CD4-positive, alpha-beta T cell treated with Interleukin-17A for 4 hours (primary cell): ENCODE data around the gene CEP85L.
A peak's percentile ranks its signal among the peaks of the same experiment; 100 is the strongest.

Experiments
- DNase-seq: peaks from one replicate; pipeline ENCODE4 v3.0.0-alpha.2; 2020; ENCODE audit warnings: mixed read lengths

CEP85L gene

DNA sequence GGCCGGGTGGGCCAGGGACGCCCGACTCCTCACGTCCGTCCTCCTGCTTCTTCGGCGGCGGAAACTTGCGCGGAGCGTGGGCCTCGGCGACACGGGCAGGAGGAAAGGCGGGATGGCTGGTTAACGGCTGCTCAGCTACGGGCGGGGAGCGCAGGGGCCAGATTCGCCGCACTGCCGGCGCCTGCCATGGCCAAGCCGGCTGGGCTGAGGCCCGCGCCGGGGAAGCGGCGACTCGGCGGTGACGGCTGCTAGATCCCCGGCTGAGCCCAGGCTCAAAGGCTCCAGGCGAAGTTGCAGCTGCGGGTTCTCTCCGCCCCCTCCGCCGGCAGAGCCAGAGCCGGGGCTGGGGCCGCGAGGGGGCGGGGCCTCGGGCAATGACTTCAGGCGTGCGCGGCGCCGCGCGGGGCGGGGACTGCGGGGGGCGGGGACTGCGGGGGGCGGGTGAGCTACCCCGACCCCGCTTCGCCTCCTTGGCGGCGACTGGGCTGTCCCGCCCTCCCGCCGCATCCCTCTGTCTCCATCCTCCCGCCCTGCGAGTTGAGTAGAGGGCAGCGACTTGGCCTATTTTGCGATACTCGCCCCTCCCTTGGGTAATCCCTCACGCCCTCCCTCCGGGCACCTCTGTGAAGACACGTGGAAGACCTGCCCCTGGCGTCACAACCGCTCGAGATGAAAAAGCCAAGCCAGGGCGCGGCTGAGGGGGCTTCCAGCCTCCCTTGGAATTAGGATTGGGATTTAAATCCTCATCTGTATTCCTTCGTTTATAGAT, at the start of gene CEP85L:
Gene CEP85L (minus strand): TSS at position 310 of the 769 bp plus-strand sequence. CDS start 322 bp downstream, outside the sequence.
- peak; percentile 96 for DNase-seq

DNA sequence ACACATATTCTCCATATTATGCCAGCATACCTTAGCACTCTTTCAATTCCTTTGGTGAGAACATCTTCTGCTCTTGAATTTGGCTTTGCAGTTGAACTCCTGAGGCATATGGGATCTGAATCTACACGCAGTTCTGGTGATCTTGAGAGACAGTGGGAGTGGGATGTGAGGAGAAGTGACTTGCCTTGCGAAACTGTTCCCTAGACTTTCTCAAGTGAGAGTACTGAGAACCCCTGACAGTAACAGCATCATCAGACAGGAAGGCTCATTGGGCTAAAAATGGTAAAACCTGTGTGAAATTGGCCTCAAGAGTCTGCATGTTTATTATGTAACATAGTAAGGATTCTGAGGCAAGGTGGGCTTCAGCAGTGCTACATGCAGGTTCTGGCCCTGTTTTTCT, 49.1 kb upstream of the CEP85L start:
- DNase-seq: no peak

DNA sequence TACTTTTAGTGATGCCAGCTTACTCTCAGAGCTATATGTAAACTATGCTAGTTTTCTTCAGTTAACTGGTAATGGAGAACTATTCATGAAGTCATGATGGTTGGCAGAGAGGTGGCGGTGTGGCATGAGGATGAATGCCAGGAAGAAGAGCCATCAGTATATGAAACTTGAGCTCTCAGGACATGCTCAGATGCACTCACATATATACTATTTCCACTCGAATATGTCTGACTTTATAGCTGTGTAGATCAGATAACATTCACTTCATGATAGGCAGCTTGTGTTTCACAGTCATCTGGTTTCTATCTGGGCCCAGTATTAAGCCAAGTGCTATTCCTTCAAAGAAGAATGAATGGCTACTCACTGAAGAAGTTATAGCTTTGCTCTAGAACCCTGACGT, 46.2 kb upstream of the CEP85L start:
- DNase-seq: peak; percentile 36

DNA sequence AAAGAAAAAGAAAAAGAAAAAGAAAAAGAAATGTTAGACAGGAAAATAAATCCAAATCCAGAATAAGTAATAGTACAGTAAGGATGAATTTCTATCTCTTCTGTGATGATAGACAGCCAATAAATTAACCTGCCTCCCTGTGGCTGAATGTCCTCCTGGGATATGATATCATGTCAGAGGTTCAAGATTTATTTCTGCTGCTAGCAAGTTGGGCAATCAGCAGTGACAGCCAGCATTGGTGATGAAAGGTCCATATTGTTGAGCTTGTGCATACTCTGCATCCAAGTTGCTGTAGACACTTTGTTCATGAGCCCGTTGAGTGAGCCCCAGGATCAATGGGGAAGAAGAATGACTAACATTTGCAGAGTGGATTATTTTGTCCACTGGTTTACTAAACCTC, 44.9 kb upstream of the CEP85L start:
- DNase-seq: no peak

DNA sequence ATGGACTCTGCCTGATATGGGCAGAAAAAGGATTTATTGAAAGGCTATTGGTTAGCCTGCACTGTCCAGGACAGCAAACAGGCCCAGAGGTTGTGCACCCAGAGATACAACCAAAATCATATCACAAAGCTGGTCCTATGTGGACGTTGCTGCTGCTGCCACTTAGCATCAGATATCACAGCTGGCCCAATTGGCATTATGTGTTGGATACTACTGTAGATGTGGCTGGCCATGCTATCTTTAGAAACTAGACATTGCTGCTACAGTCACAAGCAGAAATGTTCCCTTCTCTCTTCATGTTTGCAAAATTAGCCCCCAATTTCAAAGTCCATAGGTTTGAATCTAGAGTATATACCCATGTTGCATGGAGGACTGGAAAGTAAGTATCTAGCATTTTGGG, 42.2 kb upstream of the CEP85L start:
- no peak for DNase-seq

DNA sequence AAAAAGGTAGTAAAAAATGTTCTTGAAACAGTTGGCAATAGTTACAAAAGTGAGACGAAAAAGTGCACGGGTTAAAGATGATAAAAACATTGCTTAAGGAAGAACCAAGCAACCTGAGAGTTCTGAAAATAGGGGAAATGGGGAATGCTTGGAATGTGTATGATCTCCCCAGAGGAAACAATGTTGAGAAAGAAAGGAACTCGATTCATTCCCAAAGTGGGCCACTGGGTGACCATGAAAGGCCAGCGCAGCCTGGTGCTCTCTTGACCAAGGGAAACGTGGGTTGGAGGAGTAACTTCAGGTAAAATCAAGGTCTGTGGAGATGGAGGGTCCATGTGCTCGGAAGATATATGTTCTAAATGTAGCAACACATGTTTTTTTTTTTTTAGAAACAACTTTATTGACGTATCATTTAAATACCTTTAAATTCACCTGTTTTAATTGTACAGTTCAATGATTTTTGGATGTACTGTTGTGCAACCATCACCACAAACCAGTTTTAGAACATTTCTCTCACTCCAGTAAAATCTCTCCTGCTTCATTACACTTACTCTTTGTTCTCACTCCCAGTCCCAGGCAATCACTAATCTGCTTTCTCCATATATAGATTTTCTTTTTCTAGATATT, 34.5 kb upstream of the CEP85L start:
- DNase-seq: no peak

DNA sequence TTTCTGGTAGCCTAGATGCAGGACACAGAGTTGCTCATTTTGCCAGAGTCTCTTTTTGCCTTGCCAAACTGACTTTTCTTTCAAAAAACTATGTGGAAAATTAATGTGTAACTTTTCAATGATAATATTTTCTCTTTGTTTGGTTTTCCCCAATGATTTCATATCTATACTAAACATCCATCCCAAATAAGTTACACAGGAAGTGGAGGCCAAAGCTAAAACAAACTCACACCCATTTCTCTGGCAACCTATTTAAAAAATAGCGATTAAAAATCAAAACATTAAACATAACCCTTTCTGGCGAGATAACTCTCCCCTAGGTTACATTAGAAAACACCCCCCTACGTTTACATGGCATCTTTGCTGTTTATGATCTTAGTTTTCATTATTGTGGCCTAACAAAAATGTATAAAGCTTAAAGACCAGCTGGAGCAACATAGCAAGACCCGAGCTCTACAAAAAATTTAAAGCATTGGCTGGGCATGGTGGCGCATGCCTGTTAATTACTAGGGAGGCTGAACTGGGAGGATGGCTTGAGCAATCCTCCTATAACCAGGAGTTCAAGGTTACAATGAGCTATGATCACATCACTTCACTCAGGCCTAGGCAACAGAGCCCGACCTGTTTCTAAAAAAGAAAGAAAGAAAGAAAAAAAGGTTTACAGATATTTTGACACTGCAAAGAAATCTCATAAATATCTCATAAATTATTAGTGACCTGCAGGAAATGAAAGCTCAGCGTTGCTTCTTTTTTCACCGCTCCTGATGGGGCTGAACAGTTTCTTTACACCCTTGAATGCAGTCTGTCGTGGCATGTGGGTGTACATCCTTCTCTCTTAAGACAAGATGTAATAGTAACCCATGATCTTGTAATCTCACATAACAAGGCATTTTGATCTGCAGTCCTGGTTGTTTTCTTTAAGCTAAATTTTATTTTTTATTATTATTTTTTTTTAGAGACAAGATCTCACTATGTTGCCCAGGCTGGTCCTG, 32.8 kb upstream of the CEP85L start:
- no peak for DNase-seq

DNA sequence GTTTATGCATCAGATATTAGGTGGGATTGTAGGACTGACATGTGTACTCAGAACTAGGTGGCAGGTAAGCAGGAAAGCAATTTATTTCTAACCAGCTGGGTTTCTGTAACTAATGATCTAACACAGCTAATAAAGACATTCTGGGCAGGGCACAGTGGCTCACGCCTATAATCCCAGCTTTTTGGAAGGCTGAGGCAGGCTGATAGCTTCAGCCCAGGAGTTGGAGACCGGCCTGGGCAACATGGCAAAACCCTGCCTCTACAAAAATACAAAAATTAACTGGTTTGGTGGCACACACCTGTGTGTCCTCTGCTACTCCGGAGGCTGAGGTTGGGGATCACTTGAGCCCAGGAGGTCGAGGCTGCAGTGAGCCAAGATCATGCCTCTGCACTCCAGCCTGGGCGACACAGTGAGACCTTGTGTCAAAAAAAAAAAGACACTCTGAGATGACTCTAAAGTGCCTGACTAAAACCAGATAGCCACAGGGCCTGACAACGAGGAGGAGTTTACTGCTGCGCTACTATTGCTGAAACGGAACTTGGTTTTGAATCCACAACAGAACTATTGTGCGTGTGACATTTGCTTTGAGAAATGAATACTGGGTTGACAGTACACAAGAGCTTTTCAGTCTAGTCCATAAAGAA, 29.2 kb upstream of the CEP85L start:
- DNase-seq: peak; percentile 15

DNA sequence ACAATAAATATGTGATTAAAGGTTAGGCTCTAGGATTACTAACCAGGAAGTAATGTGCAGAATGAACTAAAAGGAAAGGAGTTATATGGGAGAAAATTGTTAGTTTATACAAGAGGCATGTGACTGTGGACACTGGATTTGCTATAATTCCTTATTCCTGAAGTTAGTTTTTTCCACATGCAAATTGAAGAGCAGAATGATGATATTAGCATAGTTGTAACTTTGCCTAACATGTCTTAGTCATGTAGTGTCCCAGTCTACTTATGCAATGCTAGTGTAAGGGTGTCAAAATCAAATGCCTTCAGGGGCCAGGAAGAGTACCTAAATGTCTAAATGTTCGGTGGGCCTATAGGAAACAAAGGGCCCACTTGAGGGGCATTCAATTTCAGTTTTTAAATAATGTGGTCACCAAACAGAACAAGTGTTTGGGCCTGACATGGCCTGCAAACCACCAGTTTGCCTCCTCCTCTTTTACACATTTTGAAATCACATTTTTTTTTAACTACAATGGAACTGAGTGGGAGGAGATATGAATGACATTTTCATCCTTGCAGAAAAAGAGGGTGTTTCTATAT, 28.0 kb upstream of the CEP85L start:
- no peak for DNase-seq

DNA sequence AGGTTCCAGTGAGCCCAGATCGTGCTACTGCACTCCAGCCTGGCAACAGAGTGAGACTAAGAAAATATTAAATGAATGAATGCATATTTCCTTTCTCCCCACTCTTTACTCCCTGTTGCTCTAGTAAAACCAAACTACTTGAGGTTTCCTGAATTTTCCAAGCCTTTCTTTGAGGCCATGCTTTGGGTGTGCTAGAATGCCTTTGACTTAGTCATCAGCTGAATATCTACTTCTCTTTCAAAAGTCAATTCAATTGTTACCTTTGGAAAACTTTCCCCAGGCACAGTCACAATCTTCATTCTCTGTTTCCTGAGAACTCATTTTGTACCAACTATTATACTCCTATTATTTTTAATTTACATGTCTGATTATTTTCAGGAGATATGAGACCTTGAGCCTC, 27.5 kb upstream of the CEP85L start:
- no peak for DNase-seq

DNA sequence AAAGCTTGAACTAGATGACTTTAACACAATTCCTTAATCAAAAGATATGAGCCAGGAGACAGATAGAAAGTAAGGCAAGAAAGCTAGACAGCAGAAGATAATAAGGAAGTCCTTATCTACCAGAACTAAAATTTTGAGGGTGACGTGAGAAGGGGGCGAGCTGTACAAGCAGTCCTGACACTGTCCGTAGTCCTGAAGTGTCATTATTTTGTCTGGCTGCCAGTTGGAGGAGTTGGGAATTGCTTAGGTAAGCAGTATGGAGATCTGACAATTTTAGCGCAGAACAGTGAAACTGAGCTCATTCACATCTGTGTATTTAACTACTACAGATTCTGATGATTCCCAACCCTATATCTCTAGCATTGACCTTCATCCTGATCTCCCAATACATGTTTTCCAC, 25.8 kb upstream of the CEP85L start:
- no peak for DNase-seq

DNA sequence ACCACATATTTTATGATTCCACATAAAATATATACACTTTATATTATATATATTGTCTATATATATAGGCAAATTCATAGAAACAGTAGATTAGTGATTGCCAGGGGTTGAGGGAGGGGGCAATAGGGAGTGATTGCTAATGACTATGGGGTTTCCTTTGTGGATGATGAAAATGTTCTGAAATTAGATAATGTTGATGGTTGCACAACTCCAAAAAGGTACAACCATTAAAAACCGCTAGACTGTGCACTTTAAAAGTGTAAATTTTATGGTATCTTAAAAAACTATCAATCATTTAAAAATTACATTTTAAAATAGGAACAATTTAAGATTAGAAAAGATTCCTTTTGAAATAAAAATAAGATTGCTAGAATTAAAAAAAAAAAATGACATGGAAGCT, 23.8 kb upstream of the CEP85L start:
- no peak for DNase-seq

DNA sequence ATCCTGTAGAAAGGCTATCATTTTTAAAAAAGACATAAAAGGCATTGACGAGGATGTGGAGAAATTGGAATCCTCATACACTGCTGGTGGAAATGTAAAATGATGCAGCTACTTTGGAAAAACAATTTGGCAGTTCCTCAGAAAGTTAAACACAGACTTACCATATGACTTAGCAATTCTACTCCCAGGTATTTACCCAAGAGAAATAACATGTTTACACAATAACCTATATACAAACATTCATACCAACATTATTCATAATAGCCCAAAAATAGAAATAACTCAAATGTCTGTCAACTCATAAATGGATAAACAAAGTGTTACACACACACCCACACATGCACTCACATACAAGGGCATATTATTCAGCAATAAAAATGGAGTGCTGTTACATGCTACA, 23.4 kb upstream of the CEP85L start:
- DNase-seq: no peak

DNA sequence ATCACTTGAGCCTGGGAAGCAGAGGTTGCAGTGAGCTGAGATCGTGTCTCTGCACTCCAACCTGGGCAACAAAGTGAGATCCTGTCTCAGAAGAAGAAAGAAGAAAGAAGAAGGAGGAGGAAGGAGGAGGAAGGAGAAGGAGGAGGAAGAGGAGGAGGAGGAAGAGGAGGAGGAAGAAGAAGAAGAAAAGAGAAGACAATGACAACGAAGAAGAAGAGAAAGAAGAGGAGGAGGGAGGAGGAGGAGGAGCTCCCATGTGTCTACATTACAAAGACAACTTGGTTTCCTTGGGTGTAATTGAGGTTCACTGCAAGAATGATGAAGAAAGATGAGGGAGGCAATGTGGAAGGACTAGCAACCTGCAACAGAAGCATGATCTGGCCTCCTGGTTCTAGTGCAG, 21.3 kb upstream of the CEP85L start:
- DNase-seq: no peak

DNA sequence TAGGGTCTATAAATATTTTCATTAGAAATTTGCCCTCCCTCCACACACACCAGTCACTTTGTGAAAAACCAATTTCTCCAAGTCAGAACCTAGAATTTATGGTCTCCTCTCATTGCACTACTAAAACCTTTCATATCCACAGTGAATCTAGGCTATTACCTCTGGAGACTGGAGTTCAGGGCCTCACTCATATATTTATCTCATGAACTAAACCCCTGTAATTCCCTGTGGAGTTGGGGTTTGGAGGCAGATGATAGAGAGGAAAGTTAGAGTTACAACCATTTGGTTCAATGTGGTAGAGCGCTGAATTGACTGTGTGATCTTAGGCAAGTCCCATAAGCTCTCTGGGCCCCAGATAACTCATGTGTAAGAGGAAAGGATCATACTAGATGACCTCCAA, 18.2 kb upstream of the CEP85L start:
- no peak for DNase-seq

DNA sequence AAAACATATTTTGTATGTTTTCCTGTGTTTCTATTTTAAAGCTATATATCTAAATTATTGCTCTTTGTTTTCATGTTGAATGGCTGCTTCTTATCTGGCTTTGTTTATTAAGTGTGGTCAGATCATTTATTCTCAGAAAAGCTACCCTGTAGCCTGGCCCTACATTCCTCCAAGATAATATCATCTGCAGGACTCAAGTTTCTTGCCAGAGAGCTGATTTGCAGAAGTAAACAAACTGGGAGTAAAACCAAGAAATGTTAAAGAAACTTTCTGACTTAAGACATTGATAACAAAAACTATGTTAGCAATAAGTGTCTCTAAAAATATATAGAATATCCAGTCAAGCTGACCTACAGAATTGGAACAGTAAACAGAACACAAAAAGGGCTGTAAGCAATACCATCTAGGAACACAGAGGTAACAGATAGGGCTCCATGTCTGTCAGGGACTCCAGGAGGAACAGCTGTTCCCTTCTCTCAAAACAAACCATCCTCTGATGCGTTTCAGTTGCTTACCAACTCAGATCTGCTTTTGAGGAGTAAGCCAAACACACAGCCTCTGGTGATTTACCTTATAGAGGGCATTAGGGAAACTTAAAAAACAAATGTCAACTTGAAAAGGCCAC, 17.5 kb upstream of the CEP85L start:
- DNase-seq: no peak

DNA sequence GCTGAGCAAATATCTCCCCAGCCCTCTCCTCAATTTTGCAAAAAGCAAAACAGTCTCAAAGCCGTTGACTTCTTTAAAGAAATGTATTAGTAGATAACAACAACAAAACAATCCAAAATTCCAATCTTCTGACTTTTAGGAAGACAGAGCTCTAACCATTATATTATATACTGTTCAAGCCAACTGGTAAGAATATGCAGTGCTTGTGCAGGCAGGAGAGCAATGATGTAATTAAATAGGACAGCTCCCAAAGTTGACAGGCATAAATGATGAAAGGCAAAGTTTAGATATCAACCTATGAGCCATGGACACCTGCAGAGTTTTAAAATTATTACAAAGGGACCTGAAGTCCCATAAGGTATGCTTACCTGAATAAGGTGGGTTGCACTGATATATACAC, 16.6 kb upstream of the CEP85L start:
- no peak for DNase-seq

DNA sequence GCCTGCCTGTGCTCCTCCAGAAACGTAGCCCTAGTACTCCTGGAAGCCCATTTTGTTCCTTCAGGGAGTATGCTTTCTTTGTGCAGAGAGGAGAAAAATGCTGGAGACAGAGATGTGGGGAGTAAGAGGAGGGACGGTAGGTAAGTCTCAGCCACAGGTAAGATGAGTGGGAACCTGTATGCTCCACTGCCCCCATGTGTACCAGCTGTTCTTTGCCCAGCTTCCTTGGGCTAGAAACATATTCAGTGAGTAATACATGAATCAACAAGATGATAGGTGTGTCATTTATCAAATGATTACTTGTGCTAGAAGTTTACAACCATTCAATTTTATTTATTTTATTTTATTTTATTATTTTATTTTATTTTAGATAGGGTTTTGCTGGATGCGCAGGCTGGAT, 13.6 kb upstream of the CEP85L start:
- peak; percentile 57 for DNase-seq

DNA sequence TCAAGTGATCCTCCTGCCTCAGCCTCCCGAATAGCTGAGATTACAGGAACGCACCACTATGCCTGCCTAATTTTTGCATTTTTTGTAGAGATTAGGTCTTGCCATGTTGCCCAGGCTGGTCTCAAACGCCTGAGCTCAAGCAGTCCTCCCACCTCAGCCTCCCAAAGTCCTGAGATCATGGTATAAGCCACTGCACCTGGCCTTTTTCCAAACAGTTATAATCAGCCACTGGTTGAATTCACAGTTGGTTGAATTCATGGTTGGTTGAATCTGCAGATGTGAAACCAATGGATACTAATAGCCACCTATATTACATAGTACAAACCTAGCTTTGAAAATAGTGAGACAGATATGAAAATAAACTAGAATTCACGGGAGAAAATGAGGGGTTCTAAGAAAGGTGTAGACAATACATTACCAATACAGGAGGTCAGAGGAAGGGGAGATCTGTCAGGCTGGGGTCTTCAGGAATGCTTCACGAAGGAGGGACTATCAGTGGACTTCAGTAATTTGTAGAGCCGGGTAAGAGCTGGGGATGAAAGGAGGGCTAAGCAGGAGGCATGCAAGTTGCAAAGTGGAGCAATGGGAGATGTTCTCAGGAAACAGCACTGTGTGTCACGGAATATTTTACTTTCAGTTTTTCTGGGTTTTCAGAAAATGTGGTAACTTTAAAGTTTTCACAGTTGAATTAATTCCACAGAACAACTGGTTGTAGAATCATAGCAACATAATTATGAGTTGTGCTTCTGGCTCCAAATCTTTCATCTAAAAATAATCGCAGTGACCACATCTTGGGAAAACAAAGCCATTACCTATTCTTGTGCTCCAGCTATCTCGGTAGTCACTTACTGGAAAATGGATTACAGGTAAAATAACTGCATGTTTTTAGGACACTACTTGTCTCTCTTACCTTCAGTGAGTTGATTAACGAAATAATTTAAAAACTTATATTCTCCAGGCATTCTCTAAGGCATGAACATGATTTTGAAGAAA, 12.9 kb upstream of the CEP85L start:
- no peak for DNase-seq

DNA sequence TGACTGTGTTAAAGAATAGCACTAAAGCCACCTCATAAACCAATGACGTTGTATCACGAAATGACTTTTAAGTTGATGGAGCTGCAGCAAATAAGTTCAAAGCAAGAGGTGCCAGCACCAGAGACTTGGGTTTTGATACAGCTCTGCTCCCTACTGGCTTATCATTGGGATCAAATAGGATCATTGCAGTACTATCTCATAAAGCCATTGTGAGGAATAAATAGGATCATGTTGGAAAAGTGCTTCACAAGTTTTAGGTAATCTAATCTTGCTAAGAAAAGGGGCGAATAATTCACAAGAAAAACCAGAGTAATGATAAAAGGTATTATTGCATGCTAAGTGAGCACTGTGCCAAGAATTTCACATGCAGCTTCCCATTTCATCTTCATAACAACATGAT, 10.4 kb upstream of the CEP85L start:
- DNase-seq: no peak

DNA sequence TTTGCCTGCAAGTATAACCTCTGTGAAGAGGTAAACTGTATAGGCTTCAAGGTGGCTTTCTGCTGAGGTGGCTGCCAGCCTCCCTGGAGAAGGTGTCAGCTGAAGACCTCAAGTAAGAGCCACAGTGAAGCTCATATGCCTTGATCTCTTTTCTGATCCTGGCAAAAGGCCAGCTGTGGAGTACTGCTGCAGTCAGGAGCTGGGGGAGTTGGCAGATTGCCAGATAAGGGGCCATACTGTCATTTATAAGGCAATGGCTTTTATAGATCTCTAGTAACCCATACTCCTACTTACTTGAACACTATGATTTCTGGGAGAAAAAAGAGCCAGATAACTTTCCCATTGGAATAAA, 8.8 kb upstream of the CEP85L start:
- peak; percentile 78 for DNase-seq
